IMR-90 (cell line): ENCODE data around the gene ZBTB39. TPM values are rescaled to one million over a fixed set of nuclear protein-coding genes. Genes with fewer than 3 reads are reported as not detected.

Experiments used
- ATAC-seq: fragments of 200-7000 bp; cut with Tn5 transposase; 2 replicates; pipeline ENCODE4 v1.9.1; 2020; ENCODE audit warnings: low read depth, mild to moderate bottlenecking, moderate library complexity
- BruUV-seq: library from RNA; stranded (reverse); fragments of 400-500 nt; replicated peaks from 2 replicates; lab custom pipeline; 2021; lab: Mats Ljungman, UMichigan
- CTCF ChIA-PET: fragments of 300-600 bp; formaldehyde crosslinking; extraction: SDS; loops from one replicate; lab custom pipeline; 2021; ENCODE audit warnings: antibody characterized with exemption; lab: Yijun Ruan, JAX
- POLR2A ChIA-PET: fragments of 300-600 bp; sonication (Branson Sonifier 250); formaldehyde crosslinking; loops from one replicate; lab custom pipeline; 2022; ENCODE audit warnings: antibody characterized with exemption; ENCODE audit not compliant: unreplicated experiment; lab: Charles Lee
- DNase-seq: peaks from one replicate; pipeline ENCODE4 v3.0.0; 2013
- H2AFZ ChIP-seq: replicated peaks from 2 replicates; pipeline ENCODE3; 2013; ENCODE audit warnings: low read length, mild to moderate bottlenecking; ENCODE audit not compliant: poor library complexity
- H2AK5ac ChIP-seq: 2 replicates; pipeline ENCODE4 v1.6.1; 2013; ENCODE audit warnings: low read depth, low read length, inconsistent platforms
- H2AK9ac ChIP-seq: replicated peaks from 2 replicates; pipeline ENCODE3; 2013; ENCODE audit warnings: mild to moderate bottlenecking, low read depth, low read length, moderate library complexity; ENCODE audit not compliant: poor library complexity
- H2BK120ac ChIP-seq: 2 replicates; pipeline ENCODE4 v1.6.1; 2013; ENCODE audit warnings: low read depth, low read length, inconsistent platforms
- H2BK15ac ChIP-seq: 3 replicates; pipeline ENCODE4 v1.6.1; 2013; ENCODE audit warnings: low read depth, low read length, inconsistent platforms
- H2BK20ac ChIP-seq: 2 replicates; pipeline ENCODE4 v1.6.1; 2013; ENCODE audit warnings: low read depth, mild to moderate bottlenecking, inconsistent platforms, low read length, moderate library complexity
- H2BK5ac ChIP-seq: 2 replicates; pipeline ENCODE4 v1.6.1; 2013; ENCODE audit warnings: mild to moderate bottlenecking, low read depth, low read length, inconsistent platforms; ENCODE audit not compliant: poor library complexity, severe bottlenecking
- H3K14ac ChIP-seq: replicated peaks from 2 replicates; pipeline ENCODE4 v1.6.1; 2013; ENCODE audit warnings: low read depth, low read length, inconsistent platforms
- H3K18ac ChIP-seq: 2 replicates; pipeline ENCODE4 v1.6.1; 2013; ENCODE audit warnings: low read depth, low read length, control low read depth
- H3K23ac ChIP-seq: 2 replicates; pipeline ENCODE4 v1.6.1; 2013; ENCODE audit warnings: low read depth, low read length, inconsistent platforms
- H3K27ac ChIP-seq: 2 replicates; pipeline ENCODE4 v1.5.1; 2013; ENCODE audit warnings: mild to moderate bottlenecking, control low read depth, low read length; ENCODE audit not compliant: insufficient read depth
- H3K27me3 ChIP-seq: 2 replicates; pipeline ENCODE4 v1.6.1; 2013; ENCODE audit warnings: low read length; ENCODE audit not compliant: control insufficient read depth, insufficient read depth
- H3K36me3 ChIP-seq: 2 replicates; pipeline ENCODE4 v1.6.1; 2013; ENCODE audit warnings: low read length, mixed read lengths; ENCODE audit not compliant: control insufficient read depth, insufficient read depth
- H3K4ac ChIP-seq: 2 replicates; pipeline ENCODE4 v1.6.1; 2013; ENCODE audit warnings: low read depth, low read length, inconsistent platforms
- H3K4me1 ChIP-seq: 2 replicates; pipeline ENCODE4 v1.6.1; 2013; ENCODE audit warnings: low read length, mixed read lengths; ENCODE audit not compliant: control insufficient read depth, insufficient read depth
- H3K4me2 ChIP-seq: 2 replicates; pipeline ENCODE4 v1.6.1; 2013; ENCODE audit warnings: low read depth, mild to moderate bottlenecking, control low read depth, low read length, moderate library complexity
- H3K4me3 ChIP-seq: 2 replicates; pipeline ENCODE4 v1.5.1; 2013; ENCODE audit warnings: low read depth, mild to moderate bottlenecking, control low read depth, low read length, moderate library complexity; ENCODE audit not compliant: insufficient read depth
- H3K56ac ChIP-seq: 2 replicates; pipeline ENCODE4 v1.6.1; 2013; ENCODE audit warnings: low read length, inconsistent platforms; ENCODE audit not compliant: insufficient read depth; ENCODE audit errors: extremely low read depth
- H3K79me1 ChIP-seq, 2 experiments: 2 replicates each; pipeline ENCODE4 v1.6.1; 2013; ENCODE audit warnings: low read length in 2 of 2, inconsistent platforms in 1 of 2, low read depth in 1 of 2
- H3K9ac ChIP-seq: 2 replicates; pipeline ENCODE4 v1.6.1; 2013; ENCODE audit warnings: low read depth, low read length, control low read depth
- H3K9me1 ChIP-seq: 2 replicates; pipeline ENCODE4 v1.6.1; 2013; ENCODE audit warnings: low read length, inconsistent platforms; ENCODE audit not compliant: insufficient read depth
- H3K9me3 ChIP-seq: 2 replicates; pipeline ENCODE4 v1.6.1; 2013; ENCODE audit warnings: low read length; ENCODE audit not compliant: control insufficient read depth, insufficient read depth
- H4K20me1 ChIP-seq: 2 replicates; pipeline ENCODE4 v1.6.1; 2013; ENCODE audit warnings: low read length, inconsistent platforms; ENCODE audit not compliant: insufficient read depth
- H4K5ac ChIP-seq: 2 replicates; pipeline ENCODE4 v1.6.1; 2013; ENCODE audit warnings: mild to moderate bottlenecking, low read depth, low read length, control low read depth
- H4K8ac ChIP-seq, 2 experiments: 2 replicates each; pipeline ENCODE4 v1.6.1; 2013; ENCODE audit warnings: low read depth in 2 of 2, low read length in 2 of 2, control low read depth in 1 of 2, inconsistent platforms in 1 of 2
- H4K91ac ChIP-seq: 2 replicates; pipeline ENCODE4 v1.6.1; 2013; ENCODE audit warnings: low read depth, low read length, inconsistent platforms; ENCODE audit not compliant: insufficient read depth
- BHLHE40 ChIP-seq: fragments of 150-350 bp; IDR thresholded peaks from 2 replicates; pipeline ENCODE4 v1.6.1; 2016; ENCODE audit warnings: mild to moderate bottlenecking, low read depth, low read length
- CEBPB ChIP-seq: IDR thresholded peaks from 2 replicates; pipeline ENCODE4 v1.6.1; 2012; ENCODE audit warnings: low read depth, low read length, improper control_type of control experiment
- CHD1 ChIP-seq: IDR thresholded peaks from 2 replicates; pipeline ENCODE4 v1.6.1; 2012; ENCODE audit warnings: low read depth, low read length, improper control_type of control experiment
- CTCF ChIP-seq: conservative IDR thresholded peaks from 2 replicates; pipeline ENCODE4 v1.5.1; 2012; ENCODE audit warnings: mild to moderate bottlenecking, low read depth, low read length, improper control_type of control experiment
- FOS ChIP-seq: fragments of 150-350 bp; IDR thresholded peaks from 2 replicates; pipeline ENCODE4 v1.6.1; 2016; ENCODE audit warnings: low read depth, low read length
- MAFK ChIP-seq: IDR thresholded peaks from 2 replicates; pipeline ENCODE4 v1.6.1; 2012; ENCODE audit warnings: low read depth, low read length, improper control_type of control experiment
- MAZ ChIP-seq: IDR thresholded peaks from 2 replicates; pipeline ENCODE4 v1.6.1; 2012; ENCODE audit warnings: low read depth, mild to moderate bottlenecking, low read length, improper control_type of control experiment, moderate library complexity, borderline replicate concordance
- MXI1 ChIP-seq: IDR thresholded peaks from 2 replicates; pipeline ENCODE4 v1.6.1; 2012; ENCODE audit warnings: low read depth, mild to moderate bottlenecking, low read length, moderate library complexity, borderline replicate concordance
- NFE2L2 ChIP-seq: fragments of 150-350 bp; IDR thresholded peaks from 2 replicates; pipeline ENCODE4 v1.6.1; 2016; ENCODE audit warnings: low read depth, mild to moderate bottlenecking, low read length
- POLR2A ChIP-seq: IDR thresholded peaks from 2 replicates; pipeline ENCODE4 v1.6.1; 2012; ENCODE audit warnings: mild to moderate bottlenecking, low read depth, low read length
- RAD21 ChIP-seq: IDR thresholded peaks from 2 replicates; pipeline ENCODE4 v1.6.1; 2012; ENCODE audit warnings: low read length, improper control_type of control experiment
- RCOR1 ChIP-seq: IDR thresholded peaks from 2 replicates; pipeline ENCODE4 v1.6.1; 2012; ENCODE audit warnings: mild to moderate bottlenecking, low read length, improper control_type of control experiment; ENCODE audit not compliant: insufficient replicate concordance
- RFX5 ChIP-seq: IDR thresholded peaks from 2 replicates; pipeline ENCODE4 v1.8.0; 2012; ENCODE audit warnings: low read depth, mild to moderate bottlenecking, low read length, moderate library complexity
- SMC3 ChIP-seq: fragments of 150-350 bp; IDR thresholded peaks from 2 replicates; pipeline ENCODE4 v1.6.1; 2016; ENCODE audit warnings: low read depth, mild to moderate bottlenecking, antibody characterized with exemption, low read length, moderate library complexity
- WGBS, 2 experiments: methylation state at CpG; one replicate each; pipeline versions ENCODE4 v1.1.5 to v1.1.7; 2013; ENCODE audit warnings: missing lambda C conversion rate in 2 of 2; ENCODE audit not compliant: insufficient read length in 1 of 2; ENCODE audit errors: extremely low coverage in 2 of 2; 5-methylcytosine and 5-hydroxymethylcytosine counted together
- dilution Hi-C: fragments of 300-500 bp; cut with HindIII; formaldehyde crosslinking; loops from one replicate; pipeline ENCODE4 v1.14.3; 2018; ENCODE audit warnings: low sequenced_read_pairs; ENCODE audit not compliant: unreplicated experiment
- in situ Hi-C: fragments of 300-500 bp; cut with MboI; formaldehyde crosslinking; loops from 3 replicates; pipeline ENCODE4 v1.14.3; 2019; ENCODE audit warnings: low sequenced_read_pairs, inconsistent platforms, mixed read lengths
- intact Hi-C: fragments of 100-400 bp; cut with micrococcal nuclease; formaldehyde crosslinking; loops from 2 replicates; pipeline ENCODE4 v1.10.0; 2022
- polyA plus RNA-seq, 3 experiments: library from polyadenylated mRNA; depleted of rRNA; stranded (reverse); fragments of >200 nt; gene quantifications; 2 replicates each; pipeline ENCODE4 v1.2.3, GENCODE V29; 2012; ENCODE audit warnings: low replicate concordance in 1 of 3
- total RNA-seq: library from RNA; depleted of rRNA; stranded (reverse); fragments of >200 nt; gene quantifications from 2 replicates; pipeline ENCODE4 v1.2.3, GENCODE V29; 2012
- TF ChIP-seq, protein P1 (sequence below): fragments of 150-350 bp; IDR thresholded peaks from 2 replicates; pipeline ENCODE4 v1.6.1; 2016; ENCODE audit warnings: low read depth, mild to moderate bottlenecking, low read length, moderate library complexity, borderline replicate concordance
- TF ChIP-seq, protein P2 (sequence below): fragments of 150-350 bp; IDR thresholded peaks from 2 replicates; pipeline ENCODE4 v1.6.1; 2017; ENCODE audit warnings: mild to moderate bottlenecking, antibody characterized with exemption, low read length, low read depth

The ZBTB39 gene
- total and polyA plus RNA-seq, 2 of the 4 experiments (the other 2 are of a cell fraction) = 4.0 to 5.2 TPM

DNA sequence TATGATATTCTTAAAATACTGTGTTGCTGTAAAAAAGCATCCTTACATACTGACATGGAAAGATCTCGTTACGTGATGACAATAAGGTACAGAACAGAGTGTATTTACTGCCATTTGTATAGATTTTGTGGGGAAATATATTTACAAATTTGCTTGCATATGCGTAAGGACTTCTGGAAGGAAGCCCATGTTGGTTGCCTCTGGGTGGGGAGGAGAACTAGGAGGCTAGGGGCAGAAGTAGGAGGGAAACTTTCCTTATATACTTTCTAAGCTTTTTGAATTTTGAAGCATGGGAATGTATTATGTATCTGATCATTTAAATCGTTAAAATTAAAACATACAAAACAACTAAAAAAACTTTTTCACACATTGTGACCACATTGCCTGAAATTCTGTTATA lies 33.9 kb upstream of the ZBTB39 start:
- Histone ChIP-seq H2BK20ac (no peak overlapping the region), H4K20me1 (no peaks in the 10 kb centered on the region), H3K27ac (no peak overlapping the region), H3K14ac (no peak overlapping the region), H3K27me3 (peaks cover 66% of the 10 kb centered on the region), H3K4me3 (no peak overlapping the region), H3K56ac (no peak overlapping the region), H3K9me3 (no peaks in the 10 kb centered on the region), H3K9ac (no peak overlapping the region), H4K5ac (no peak overlapping the region), H4K91ac (no peak overlapping the region), H2BK5ac (no peak overlapping the region), H2AK9ac (no peak overlapping the region), H3K4me1 (no peaks in the 10 kb centered on the region), H2BK15ac (no peak overlapping the region), H3K9me1 (no peaks in the 10 kb centered on the region), H3K36me3 (no peaks in the 10 kb centered on the region), H3K79me1 (no peaks in the 10 kb centered on the region), H3K23ac (no peak overlapping the region), H4K8ac (no peak overlapping the region), H2AFZ (no peak overlapping the region), H3K4ac (no peak overlapping the region), H2AK5ac (no peak overlapping the region), H3K18ac (no peak overlapping the region), H2BK120ac (no peak overlapping the region), H3K4me2 (no peak overlapping the region)
- ATAC-seq = no peak
- CTCF ChIA-PET = interaction anchor here (0.5 kb wide), 1 partner anchor 281 kb away, joined by 3 read pairs; no protein-coding TSS in a partner anchor
- TF ChIP-seq NFE2L2 = no peak
- TF ChIP-seq SMC3 = no peak
- TF ChIP-seq BHLHE40 = no peak
- TF ChIP-seq FOS = no peak
- no peak for TF ChIP-seq MAFK
- TF ChIP-seq CTCF = no peak
- no peak for TF ChIP-seq MAZ
- TF ChIP-seq POLR2A = no peak
- no peak for TF ChIP-seq MXI1
- TF ChIP-seq, protein P1, sequence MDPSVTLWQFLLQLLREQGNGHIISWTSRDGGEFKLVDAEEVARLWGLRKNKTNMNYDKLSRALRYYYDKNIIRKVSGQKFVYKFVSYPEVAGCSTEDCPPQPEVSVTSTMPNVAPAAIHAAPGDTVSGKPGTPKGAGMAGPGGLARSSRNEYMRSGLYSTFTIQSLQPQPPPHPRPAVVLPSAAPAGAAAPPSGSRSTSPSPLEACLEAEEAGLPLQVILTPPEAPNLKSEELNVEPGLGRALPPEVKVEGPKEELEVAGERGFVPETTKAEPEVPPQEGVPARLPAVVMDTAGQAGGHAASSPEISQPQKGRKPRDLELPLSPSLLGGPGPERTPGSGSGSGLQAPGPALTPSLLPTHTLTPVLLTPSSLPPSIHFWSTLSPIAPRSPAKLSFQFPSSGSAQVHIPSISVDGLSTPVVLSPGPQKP = no peak
- no peak for TF ChIP-seq RAD21
- TF ChIP-seq, protein P2, sequence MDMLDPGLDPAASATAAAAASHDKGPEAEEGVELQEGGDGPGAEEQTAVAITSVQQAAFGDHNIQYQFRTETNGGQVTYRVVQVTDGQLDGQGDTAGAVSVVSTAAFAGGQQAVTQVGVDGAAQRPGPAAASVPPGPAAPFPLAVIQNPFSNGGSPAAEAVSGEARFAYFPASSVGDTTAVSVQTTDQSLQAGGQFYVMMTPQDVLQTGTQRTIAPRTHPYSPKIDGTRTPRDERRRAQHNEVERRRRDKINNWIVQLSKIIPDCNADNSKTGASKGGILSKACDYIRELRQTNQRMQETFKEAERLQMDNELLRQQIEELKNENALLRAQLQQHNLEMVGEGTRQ = no peak
- no peak for TF ChIP-seq CEBPB
- TF ChIP-seq CHD1 = no peak
- TF ChIP-seq RCOR1 = no peak
- TF ChIP-seq RFX5 = no peak
- no CpG with 5 or more reads among the region's 4 CpGs for WGBS, 2 experiments
- POLR2A ChIA-PET = no interaction called here
- dilution Hi-C loops = no loop called here
- no TSS peak for BruUV-seq
- DNase-seq = no peak
- in situ Hi-C loops = no loop called here
- intact Hi-C loops = no loop called here
